Parathyroid adenoma (tissue), 2 donors: Measurements from ENCODE around the gene ZC3H7B.

Experiments used
- H2AFZ ChIP-seq: fragments of 300-600 bp; sonication (generic); one replicate; pipeline ENCODE4 v1.7.0; 2017; ENCODE audit warnings: antibody characterized with exemption, mild to moderate bottlenecking
- H3K27ac ChIP-seq: fragments of 300-600 bp; sonication (generic); one replicate; pipeline ENCODE4 v1.7.0; 2017
- H3K27me3 ChIP-seq: fragments of 300-600 bp; sonication (generic); one replicate; pipeline ENCODE4 v1.7.0; 2017; ENCODE audit warnings: low read length; ENCODE audit not compliant: control insufficient read depth, insufficient read depth
- H3K36me3 ChIP-seq: fragments of 300-600 bp; sonication (generic); one replicate; pipeline ENCODE4 v1.7.0; 2017; ENCODE audit warnings: low read length; ENCODE audit not compliant: control insufficient read depth, insufficient read depth
- H3K4me1 ChIP-seq: fragments of 300-600 bp; sonication (generic); one replicate; pipeline ENCODE4 v1.7.0; 2017; ENCODE audit warnings: control low read depth
- H3K4me2 ChIP-seq: fragments of 300-600 bp; sonication (generic); one replicate; pipeline ENCODE4 v1.7.0; 2017; ENCODE audit warnings: low read length
- H3K4me3 ChIP-seq: fragments of 300-600 bp; sonication (generic); one replicate; pipeline ENCODE4 v1.7.0; 2017; ENCODE audit warnings: low read depth, low read length
- H3K79me2 ChIP-seq: fragments of 300-600 bp; sonication (generic); one replicate; pipeline ENCODE4 v1.7.0; 2017; ENCODE audit warnings: control low read depth
- H3K9ac ChIP-seq: fragments of 300-600 bp; sonication (generic); one replicate; pipeline ENCODE4 v1.7.0; 2017; ENCODE audit warnings: mild to moderate bottlenecking
- H3K9me3 ChIP-seq: fragments of 300-600 bp; sonication (generic); one replicate; pipeline ENCODE4 v1.7.0; 2017; ENCODE audit warnings: low read length; ENCODE audit not compliant: control insufficient read depth
- TF ChIP-seq, protein P1 (sequence below): fragments of 300-600 bp; sonication (generic); IDR thresholded peaks from one replicate; pipeline ENCODE4 v1.7.0; 2017; ENCODE audit warnings: antibody characterized with exemption, mild to moderate bottlenecking
- donor health status: primary hyperparathyroidism.

The ZC3H7B gene

DNA sequence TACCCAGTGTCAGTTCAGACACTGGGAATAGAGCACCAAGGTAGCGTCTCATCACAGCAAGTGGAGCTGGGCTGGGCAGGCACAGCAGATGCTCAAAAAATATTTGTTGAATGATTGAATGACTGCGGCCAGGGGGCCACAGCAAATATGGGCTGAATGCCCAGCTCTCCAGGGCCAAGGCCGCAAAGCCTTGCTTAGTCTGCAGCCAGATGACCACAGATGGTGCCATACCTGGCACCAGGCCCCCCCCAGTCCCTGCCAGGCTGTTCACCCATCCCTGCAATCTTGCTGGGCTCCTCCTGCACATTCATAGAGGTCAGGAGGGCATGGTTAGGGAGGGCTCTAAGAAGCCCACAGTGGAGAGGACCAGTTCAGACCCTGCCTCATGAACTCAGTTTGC is 32.9 kb downstream of the ZC3H7B start:
- no peaks in the 10 kb centered on the region for H3K36me3 ChIP-seq

DNA sequence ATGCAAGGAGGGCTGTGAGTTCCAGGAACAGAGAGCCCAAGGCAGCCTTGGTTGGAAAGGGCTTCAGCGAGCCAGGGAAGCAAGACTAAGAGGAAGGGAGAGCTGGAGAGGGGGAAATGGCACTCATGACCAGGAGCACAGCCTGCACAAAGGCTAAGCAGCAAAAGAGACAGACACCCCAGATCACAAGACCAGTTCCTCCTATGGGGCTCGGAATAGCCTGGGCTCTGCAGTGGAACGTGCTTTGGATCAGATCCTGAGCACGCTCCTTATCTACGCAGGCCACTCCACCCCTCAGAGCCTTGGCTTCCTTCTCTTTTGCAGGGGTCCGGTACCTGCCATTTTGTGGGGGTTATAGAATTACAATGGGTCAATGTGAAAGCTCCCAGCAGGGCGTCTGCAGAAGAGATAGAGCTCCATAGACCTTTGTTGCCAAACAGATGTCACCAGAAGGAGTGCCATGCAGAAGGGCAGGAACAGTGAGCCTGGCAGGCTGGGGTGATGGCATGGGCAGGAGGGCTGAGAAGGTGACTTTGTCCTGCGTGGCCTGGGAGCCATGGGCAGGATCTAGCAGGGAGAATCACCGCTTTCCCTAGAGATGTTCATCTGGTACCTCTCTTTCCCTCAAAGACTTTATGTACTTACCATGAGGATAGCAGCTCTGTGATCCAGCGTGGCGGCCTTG is 33.8 kb downstream of the ZC3H7B start:
- Histone ChIP-seq H3K27me3 (no peaks in the 10 kb centered on the region), H3K4me2 (no peak overlapping the region), H2AFZ (no peak overlapping the region), H3K4me3 (no peak overlapping the region), H3K9ac (no peak overlapping the region), H3K79me2 (no peaks in the 10 kb centered on the region), H3K9me3 (no peaks in the 10 kb centered on the region), H3K36me3 (no peaks in the 10 kb centered on the region), H3K4me1 (no peaks in the 10 kb centered on the region), H3K27ac (no peak overlapping the region)
- TF ChIP-seq, protein P1, sequence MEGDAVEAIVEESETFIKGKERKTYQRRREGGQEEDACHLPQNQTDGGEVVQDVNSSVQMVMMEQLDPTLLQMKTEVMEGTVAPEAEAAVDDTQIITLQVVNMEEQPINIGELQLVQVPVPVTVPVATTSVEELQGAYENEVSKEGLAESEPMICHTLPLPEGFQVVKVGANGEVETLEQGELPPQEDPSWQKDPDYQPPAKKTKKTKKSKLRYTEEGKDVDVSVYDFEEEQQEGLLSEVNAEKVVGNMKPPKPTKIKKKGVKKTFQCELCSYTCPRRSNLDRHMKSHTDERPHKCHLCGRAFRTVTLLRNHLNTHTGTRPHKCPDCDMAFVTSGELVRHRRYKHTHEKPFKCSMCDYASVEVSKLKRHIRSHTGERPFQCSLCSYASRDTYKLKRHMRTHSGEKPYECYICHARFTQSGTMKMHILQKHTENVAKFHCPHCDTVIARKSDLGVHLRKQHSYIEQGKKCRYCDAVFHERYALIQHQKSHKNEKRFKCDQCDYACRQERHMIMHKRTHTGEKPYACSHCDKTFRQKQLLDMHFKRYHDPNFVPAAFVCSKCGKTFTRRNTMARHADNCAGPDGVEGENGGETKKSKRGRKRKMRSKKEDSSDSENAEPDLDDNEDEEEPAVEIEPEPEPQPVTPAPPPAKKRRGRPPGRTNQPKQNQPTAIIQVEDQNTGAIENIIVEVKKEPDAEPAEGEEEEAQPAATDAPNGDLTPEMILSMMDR: no peak

More for the DNA sequence above, 32.9 kb downstream of the ZC3H7B start:
- TF ChIP-seq, protein P1: no peak
- Histone ChIP-seq H2AFZ (no peak overlapping the region), H3K4me2 (no peak overlapping the region), H3K4me3 (no peak overlapping the region), H3K4me1 (no peaks in the 10 kb centered on the region), H3K9ac (no peak overlapping the region), H3K9me3 (no peaks in the 10 kb centered on the region), H3K27ac (no peak overlapping the region), H3K27me3 (no peaks in the 10 kb centered on the region), H3K79me2 (no peaks in the 10 kb centered on the region)

DNA sequence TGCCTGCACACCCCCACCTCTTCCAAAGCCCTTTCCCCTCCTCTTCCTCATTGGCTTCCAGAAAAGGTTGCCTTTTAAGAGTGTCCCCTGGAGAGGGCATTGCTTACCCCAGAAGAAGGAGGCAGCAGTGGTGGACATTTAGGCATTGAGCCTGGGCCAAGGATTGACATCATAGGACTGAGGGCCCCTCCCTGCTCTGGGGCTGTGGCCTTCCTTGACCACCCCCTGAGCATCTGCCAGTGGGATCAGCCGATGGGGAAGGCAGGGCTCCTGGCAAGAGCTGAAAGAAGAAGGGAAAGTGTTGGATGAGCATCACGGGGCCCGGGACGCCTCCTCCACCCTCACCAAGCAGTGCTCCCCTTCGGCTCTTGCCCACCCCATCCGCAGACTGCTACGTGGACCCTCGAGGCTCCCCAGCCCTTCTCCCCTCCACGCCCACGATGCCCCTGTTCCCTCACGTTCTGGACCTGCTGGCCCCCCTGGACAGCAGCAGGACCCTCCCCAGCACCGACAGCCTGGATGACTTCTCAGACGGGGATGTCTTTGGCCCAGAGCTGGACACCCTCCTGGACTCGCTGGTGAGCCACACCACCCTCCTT is 37.4 kb downstream of the ZC3H7B start:
- no peak overlapping the region for H3K27ac ChIP-seq
- no peaks in the 10 kb centered on the region for H3K9me3 ChIP-seq
- no peaks in the 10 kb centered on the region for H3K79me2 ChIP-seq
- H3K4me3 ChIP-seq: no peak overlapping the region
- no peak overlapping the region for H2AFZ ChIP-seq
- no peak overlapping the region for H3K9ac ChIP-seq
- H3K4me2 ChIP-seq: no peak overlapping the region
- H3K36me3 ChIP-seq: no peaks in the 10 kb centered on the region
- H3K27me3 ChIP-seq: no peaks in the 10 kb centered on the region
- TF ChIP-seq, protein P1: no peak
- no peaks in the 10 kb centered on the region for H3K4me1 ChIP-seq

DNA sequence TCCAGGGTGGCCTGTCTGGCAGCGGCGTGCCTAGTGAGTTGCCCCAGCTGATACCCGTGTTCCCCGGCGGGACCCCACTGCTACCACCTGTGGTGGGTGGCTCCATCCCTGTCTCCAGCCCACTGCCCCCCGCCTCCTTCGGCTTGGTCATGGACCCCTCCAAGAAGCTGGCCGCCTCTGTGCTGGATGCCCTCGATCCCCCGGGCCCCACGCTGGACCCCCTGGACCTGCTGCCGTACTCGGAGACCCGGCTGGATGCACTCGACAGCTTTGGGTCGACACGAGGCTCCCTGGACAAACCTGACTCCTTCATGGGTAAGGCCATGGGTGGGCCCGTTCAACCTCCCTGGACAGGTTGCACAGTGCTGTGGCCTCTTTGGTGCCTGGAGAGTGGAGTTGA is 38.5 kb downstream of the ZC3H7B start:
- H3K4me1 ChIP-seq: no peaks in the 10 kb centered on the region
- no peaks in the 10 kb centered on the region for H3K36me3 ChIP-seq
- H3K9me3 ChIP-seq: no peaks in the 10 kb centered on the region
- no peak overlapping the region for H3K4me2 ChIP-seq
- H3K27ac ChIP-seq: no peak overlapping the region
- no peaks in the 10 kb centered on the region for H3K27me3 ChIP-seq
- H2AFZ ChIP-seq: no peak overlapping the region
- no peak overlapping the region for H3K4me3 ChIP-seq
- no peaks in the 10 kb centered on the region for H3K79me2 ChIP-seq
- no peak overlapping the region for H3K9ac ChIP-seq
- TF ChIP-seq, protein P1: no peak

DNA sequence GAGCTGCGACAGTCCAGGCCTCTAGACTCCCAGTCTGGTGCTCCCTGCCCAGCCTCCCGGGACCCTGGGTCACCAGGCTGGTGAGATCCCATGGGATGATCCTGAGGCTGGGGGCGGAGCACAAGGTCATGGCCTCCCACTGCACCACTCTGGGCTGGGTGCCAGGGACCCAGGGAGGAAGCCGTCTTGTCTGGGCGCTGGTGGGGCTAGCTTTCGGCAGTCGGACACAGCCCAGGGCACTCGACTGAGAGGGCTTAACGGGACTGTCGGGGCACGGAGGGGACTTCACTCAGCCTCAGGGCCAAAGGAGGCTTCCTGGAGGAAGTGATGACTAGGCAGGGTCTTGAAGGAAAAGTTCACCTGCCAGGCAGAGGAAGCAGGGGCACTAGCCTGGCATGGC is 39.0 kb downstream of the ZC3H7B start:
- Histone ChIP-seq H3K4me1 (no peaks in the 10 kb centered on the region), H3K4me2 (no peak overlapping the region), H3K36me3 (no peaks in the 10 kb centered on the region), H3K9me3 (no peaks in the 10 kb centered on the region), H3K9ac (no peak overlapping the region), H2AFZ (no peak overlapping the region), H3K27ac (no peak overlapping the region), H3K79me2 (no peaks in the 10 kb centered on the region), H3K4me3 (no peak overlapping the region), H3K27me3 (no peaks in the 10 kb centered on the region)
- TF ChIP-seq, protein P1: no peak
